NB4 (cell line): Measurements from ENCODE around the gene G3BP1.

Experiments
- CTCF ChIP-seq: IDR thresholded peaks from one replicate; pipeline ENCODE4 v1.5.1; 2012; ENCODE audit warnings: low read depth, low read length
- MAX ChIP-seq: IDR thresholded peaks from 2 replicates; pipeline ENCODE4 v1.6.1; 2011; ENCODE audit warnings: low read depth, low read length
- MYC ChIP-seq: IDR thresholded peaks from 2 replicates; pipeline ENCODE4 v1.6.1; 2011; ENCODE audit warnings: low read depth, low read length
- POLR2A ChIP-seq: IDR thresholded peaks from 2 replicates; pipeline ENCODE4 v1.6.1; 2011; ENCODE audit warnings: mild to moderate bottlenecking; ENCODE audit not compliant: insufficient read length; ENCODE audit errors: extremely low read depth

DNA sequence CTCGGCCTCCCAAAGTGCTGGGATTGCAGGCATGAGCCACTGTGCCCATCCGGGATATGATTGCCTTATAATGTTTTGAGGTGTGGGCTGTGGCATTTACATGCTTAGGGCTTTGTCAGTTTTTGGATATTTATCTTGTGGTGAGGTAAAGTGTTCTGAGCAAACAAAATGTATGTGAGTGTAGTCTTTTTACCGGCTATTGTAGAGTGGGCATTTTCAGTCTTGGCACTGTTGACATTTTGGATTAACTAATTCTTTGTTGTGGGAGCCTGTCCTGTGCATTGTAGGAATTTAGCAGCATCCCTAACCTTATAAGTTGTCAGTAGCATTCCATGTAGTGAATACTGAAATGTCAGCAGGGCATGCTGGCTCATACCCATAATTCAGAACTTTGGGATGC is 21.6 kb downstream of the G3BP1 start:
- TF ChIP-seq POLR2A: no peak
- TF ChIP-seq CTCF: no peak
- no peak for TF ChIP-seq MAX
- no peak for TF ChIP-seq MYC
